SK-N-SH (cell line): ENCODE results near the gene CELSR2. TPM values are rescaled to one million over a fixed set of nuclear protein-coding genes. Genes with fewer than 3 reads are reported as not detected.
A peak's percentile ranks its signal among the peaks of the same experiment; 100 is the strongest.

Source experiments
- CTCF ChIA-PET: fragments of 300-600, 350-600 bp; formaldehyde crosslinking; extraction: SDS; loops from one replicate; lab custom pipeline; 2021; lab: Yijun Ruan, JAX
- POLR2A ChIA-PET: fragments of 350-600 bp; sonication (Branson Sonifier 250); formaldehyde crosslinking; extraction: SDS; loops from one replicate; lab custom pipeline; 2020; ENCODE audit warnings: antibody characterized with exemption, inconsistent platforms; lab: Yijun Ruan, JAX
- DNase-seq: peaks from one replicate; pipeline ENCODE4 v3.0.0; 2012
- H2AFZ ChIP-seq: fragments of 200-600 bp; sonication (generic); 2 replicates; pipeline ENCODE4 v1.8.1; 2016; ENCODE audit warnings: antibody characterized with exemption, mild to moderate bottlenecking, low read depth
- H3F3A ChIP-seq: fragments of 200-600 bp; sonication (generic); replicated peaks from 2 replicates; pipeline ENCODE3; 2016; ENCODE audit warnings: antibody characterized with exemption, mild to moderate bottlenecking; ENCODE audit not compliant: insufficient read depth
- H3K27ac ChIP-seq, 2 experiments: fragments of 200-500 bp in 1 of 2; fragments of 200-600 bp in 1 of 2; sonication (Bioruptor generic) in 1 of 2; sonication (generic), shearing (Covaris generic) in 1 of 2; 2 replicates each; pipeline versions ENCODE4 v1.5.1 to v1.6.1; 2014 to 2016; ENCODE audit warnings: low read depth in 2 of 2, inconsistent platforms in 1 of 2, low read length in 1 of 2, mild to moderate bottlenecking in 1 of 2, mixed read lengths in 1 of 2
- H3K27me3 ChIP-seq: fragments of 200-600 bp; sonication (generic), shearing (Covaris generic); 2 replicates; pipeline ENCODE4 v1.6.1; 2016; ENCODE audit warnings: mixed run types; ENCODE audit not compliant: insufficient read depth
- H3K36me3 ChIP-seq, 2 experiments: fragments of 200-500 bp in 1 of 2; fragments of 200-600 bp in 1 of 2; sonication (Bioruptor generic) in 1 of 2; sonication (generic) in 1 of 2; replicated peaks in 1 of 2; 2 replicates each; pipeline versions ENCODE3 to v1.5.1; 2014 to 2016; ENCODE audit warnings: low read length in 1 of 2, mild to moderate bottlenecking in 1 of 2; ENCODE audit not compliant: insufficient read depth in 2 of 2, control insufficient read depth in 1 of 2
- H3K4me1 ChIP-seq, 2 experiments: fragments of 200-500 bp in 1 of 2; fragments of 200-600 bp in 1 of 2; sonication (Bioruptor generic) in 1 of 2; sonication (generic), shearing (Covaris generic) in 1 of 2; 2 replicates each; pipeline versions ENCODE4 v1.5.1 to v1.6.1; 2014 to 2016; ENCODE audit warnings: low read depth in 1 of 2, low read length in 1 of 2, mixed run types in 1 of 2; ENCODE audit not compliant: insufficient read depth in 2 of 2, control insufficient read depth in 1 of 2
- H3K4me2 ChIP-seq: fragments of 200-600 bp; sonication (generic), shearing (Covaris generic); 2 replicates; pipeline ENCODE4 v1.6.1; 2017; ENCODE audit warnings: mixed run types
- H3K4me3 ChIP-seq, 2 experiments: fragments of 200-500 bp in 1 of 2; fragments of 200-600 bp in 1 of 2; sonication (Bioruptor generic) in 1 of 2; sonication (generic), shearing (Covaris generic) in 1 of 2; 2 replicates each; pipeline versions ENCODE4 v1.5.1 to v1.8.1; 2014 to 2016; ENCODE audit warnings: low read depth in 2 of 2, inconsistent platforms in 1 of 2, low read length in 1 of 2, mild to moderate bottlenecking in 1 of 2, mixed read lengths in 1 of 2, moderate library complexity in 1 of 2
- H3K79me2 ChIP-seq: fragments of 200-600 bp; sonication (generic); 2 replicates; pipeline ENCODE4 v1.8.1; 2017; ENCODE audit warnings: mild to moderate bottlenecking; ENCODE audit not compliant: insufficient read depth
- H3K9ac ChIP-seq: fragments of 200-600 bp; sonication (generic); 2 replicates; pipeline ENCODE4 v1.6.1; 2017; ENCODE audit warnings: mixed run types
- H3K9me2 ChIP-seq: fragments of 200-600 bp; sonication (generic); 2 replicates; pipeline ENCODE4 v1.6.1; 2017; ENCODE audit warnings: mixed run types
- H3K9me3 ChIP-seq: fragments of 200-600 bp; sonication (generic); 2 replicates; pipeline ENCODE4 v1.6.1; 2017; ENCODE audit warnings: mixed run types, mild to moderate bottlenecking, moderate library complexity
- H4K20me1 ChIP-seq: fragments of 200-600 bp; sonication (generic); 2 replicates; pipeline ENCODE4 v1.6.1; 2017; ENCODE audit warnings: mild to moderate bottlenecking, mixed run types; ENCODE audit not compliant: insufficient read depth
- CHD2 ChIP-seq: fragments of 150-350 bp; IDR thresholded peaks from 2 replicates; pipeline ENCODE4 v1.6.1; 2018; ENCODE audit warnings: low read length; ENCODE audit not compliant: partially characterized antibody
- FOSL2 ChIP-seq: IDR thresholded peaks from 2 replicates; pipeline ENCODE4 v1.4.0; 2012; ENCODE audit warnings: low read depth, mild to moderate bottlenecking, moderate library complexity, borderline replicate concordance
- FOXJ3 ChIP-seq: sonication (generic); formaldehyde crosslinking; IDR thresholded peaks from 2 replicates; pipeline ENCODE4 v1.5.1; 2020; ENCODE audit warnings: mild to moderate bottlenecking, missing genetic modification reagents
- FOXM1 ChIP-seq: IDR thresholded peaks from 2 replicates; pipeline ENCODE4 v1.4.0; 2012; ENCODE audit warnings: low read depth, mild to moderate bottlenecking
- GABPA ChIP-seq: IDR thresholded peaks from 2 replicates; pipeline ENCODE4 v1.4.0; 2012; ENCODE audit warnings: low read depth, mild to moderate bottlenecking
- GATA2 ChIP-seq: sonication (generic); formaldehyde crosslinking; IDR thresholded peaks from 2 replicates; pipeline ENCODE4 v1.5.0; 2020; ENCODE audit warnings: mild to moderate bottlenecking, missing genetic modification reagents
- MEF2A ChIP-seq: IDR thresholded peaks from 2 replicates; pipeline ENCODE4 v1.4.0; 2012; ENCODE audit warnings: low read depth, borderline replicate concordance
- NRF1 ChIP-seq: IDR thresholded peaks from 2 replicates; pipeline ENCODE4 v1.6.1; 2012; ENCODE audit warnings: low read depth, mild to moderate bottlenecking, low read length
- POLR2AphosphoS5 ChIP-seq: IDR thresholded peaks from 2 replicates; pipeline ENCODE4 v1.6.1; 2012; ENCODE audit warnings: low read depth, low read length
- RXRA ChIP-seq: IDR thresholded peaks from 2 replicates; pipeline ENCODE4 v1.4.0; 2012; ENCODE audit warnings: low read depth, mild to moderate bottlenecking, borderline replicate concordance
- SMC3 ChIP-seq: IDR thresholded peaks from 2 replicates; pipeline ENCODE4 v1.6.1; 2012; ENCODE audit warnings: low read depth, low read length, improper control_type of control experiment
- TAF1 ChIP-seq: IDR thresholded peaks from 2 replicates; pipeline ENCODE4 v1.6.1; 2012; ENCODE audit warnings: low read depth, mild to moderate bottlenecking, low read length, moderate library complexity, borderline replicate concordance
- TCF12 ChIP-seq: IDR thresholded peaks from 2 replicates; pipeline ENCODE4 v1.4.0; 2012
- TEAD4 ChIP-seq: IDR thresholded peaks from 2 replicates; pipeline ENCODE4 v1.4.0; 2012; ENCODE audit warnings: mild to moderate bottlenecking, borderline replicate concordance; ENCODE audit not compliant: insufficient read depth
- YY1 ChIP-seq: IDR thresholded peaks from 2 replicates; pipeline ENCODE4 v1.4.0; 2012; ENCODE audit warnings: low read depth, mild to moderate bottlenecking
- WGBS: methylation state at CpG from one replicate; pipeline ENCODE4 v1.1.6; 2017; ENCODE audit warnings: low lambda C conversion rate; 5-methylcytosine and 5-hydroxymethylcytosine counted together
- polyA plus RNA-seq, 3 experiments: library from polyadenylated mRNA; depleted of rRNA; stranded (reverse); fragments of >200 nt; gene quantifications; 2 replicates each; pipeline ENCODE4 v1.2.3, GENCODE V29; 2012
- TF ChIP-seq, protein P1 (sequence below): fragments of 150-350 bp; IDR thresholded peaks from 2 replicates; pipeline ENCODE4 v1.6.1; 2016; ENCODE audit warnings: mild to moderate bottlenecking, low read depth, low read length
- TF ChIP-seq, protein P2 (sequence below): IDR thresholded peaks from 2 replicates; pipeline ENCODE4; 2012
- TF ChIP-seq, protein P3 (sequence below): fragments of 150-350 bp; IDR thresholded peaks from 2 replicates; pipeline ENCODE4 v1.6.1; 2017; ENCODE audit warnings: antibody characterized with exemption, low read length, low read depth, borderline replicate concordance
- TF ChIP-seq, protein P4 (sequence below): IDR thresholded peaks from 2 replicates; pipeline ENCODE4 v1.4.0; 2012; ENCODE audit warnings: low read depth

The CELSR2 gene
- polyA plus RNA-seq, 1 of the 3 experiments (the other 2 are of a cell fraction), result 3.5 TPM

DNA sequence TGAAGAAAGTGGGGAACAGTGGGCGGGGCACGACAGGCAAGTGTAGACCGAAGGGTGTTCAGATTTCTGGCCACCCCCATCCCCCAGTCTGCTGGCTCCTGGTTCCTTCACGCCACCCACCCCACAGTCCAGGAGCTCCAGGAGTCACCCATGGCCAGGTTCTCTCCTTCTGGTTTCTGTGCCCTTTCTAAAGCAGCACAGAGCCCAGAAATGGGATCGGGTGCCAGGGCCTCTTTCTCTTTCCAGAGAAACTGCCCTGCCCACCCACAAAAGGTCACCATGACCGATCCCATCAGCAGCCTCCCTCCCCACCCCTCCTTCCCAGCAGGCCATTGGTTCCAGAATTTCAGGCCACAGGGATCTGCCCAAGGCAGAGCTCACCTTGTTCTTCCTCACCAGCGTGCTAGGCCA is 3.2 kb upstream of the CELSR2 start:
- no peaks in the 10 kb centered on the region for H3K79me2 ChIP-seq
- H3K4me1 ChIP-seq, result peaks cover 2 to 16% of the 10 kb centered on the region in 2 experiments; a peak in 2 of 4 replicates
- H3K27me3 ChIP-seq, result no peaks in the 10 kb centered on the region
- H2AFZ ChIP-seq, result no peak overlapping the region
- H3K9me2 ChIP-seq, result no peaks in the 10 kb centered on the region
- H3F3A ChIP-seq, result no peaks in the 10 kb centered on the region
- no peak overlapping the region for H3K27ac ChIP-seq
- no peak overlapping the region for H3K9ac ChIP-seq
- H3K9me3 ChIP-seq, result no peaks in the 10 kb centered on the region
- TF ChIP-seq, protein P1, sequence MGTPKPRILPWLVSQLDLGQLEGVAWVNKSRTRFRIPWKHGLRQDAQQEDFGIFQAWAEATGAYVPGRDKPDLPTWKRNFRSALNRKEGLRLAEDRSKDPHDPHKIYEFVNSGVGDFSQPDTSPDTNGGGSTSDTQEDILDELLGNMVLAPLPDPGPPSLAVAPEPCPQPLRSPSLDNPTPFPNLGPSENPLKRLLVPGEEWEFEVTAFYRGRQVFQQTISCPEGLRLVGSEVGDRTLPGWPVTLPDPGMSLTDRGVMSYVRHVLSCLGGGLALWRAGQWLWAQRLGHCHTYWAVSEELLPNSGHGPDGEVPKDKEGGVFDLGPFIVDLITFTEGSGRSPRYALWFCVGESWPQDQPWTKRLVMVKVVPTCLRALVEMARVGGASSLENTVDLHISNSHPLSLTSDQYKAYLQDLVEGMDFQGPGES, result no peak
- TF ChIP-seq TEAD4 (no peak), GABPA (no peak), GATA2 (CRISPR knock-in tag) (no peak), YY1 (no peak), CHD2 (no peak), RXRA (no peak), POLR2AphosphoS5 (no peak), SMC3 (no peak), MEF2A (no peak), TCF12 (no peak), TAF1 (no peak)
- TF ChIP-seq, protein P2, sequence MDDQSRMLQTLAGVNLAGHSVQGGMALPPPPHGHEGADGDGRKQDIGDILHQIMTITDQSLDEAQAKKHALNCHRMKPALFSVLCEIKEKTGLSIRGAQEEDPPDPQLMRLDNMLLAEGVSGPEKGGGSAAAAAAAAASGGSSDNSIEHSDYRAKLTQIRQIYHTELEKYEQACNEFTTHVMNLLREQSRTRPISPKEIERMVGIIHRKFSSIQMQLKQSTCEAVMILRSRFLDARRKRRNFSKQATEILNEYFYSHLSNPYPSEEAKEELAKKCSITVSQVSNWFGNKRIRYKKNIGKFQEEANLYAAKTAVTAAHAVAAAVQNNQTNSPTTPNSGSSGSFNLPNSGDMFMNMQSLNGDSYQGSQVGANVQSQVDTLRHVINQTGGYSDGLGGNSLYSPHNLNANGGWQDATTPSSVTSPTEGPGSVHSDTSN, result no peak
- no peak overlapping the region for H3K4me3 ChIP-seq
- no peak for DNase-seq
- 96% methylated on average over 4 of the region's 7 CpGs for WGBS
- ChIA-PET POLR2A (no interaction called here), CTCF (interaction anchor here (1.7 to 2.4 kb wide), 2 partner anchors 18 to 45 kb away, joined by 6 to 13 read pairs; no protein-coding TSS in a partner anchor)
- H3K4me2 ChIP-seq, result no peak overlapping the region
- no peaks in the 10 kb centered on the region for H4K20me1 ChIP-seq
- no peaks in the 10 kb centered on the region for H3K36me3 ChIP-seq

DNA sequence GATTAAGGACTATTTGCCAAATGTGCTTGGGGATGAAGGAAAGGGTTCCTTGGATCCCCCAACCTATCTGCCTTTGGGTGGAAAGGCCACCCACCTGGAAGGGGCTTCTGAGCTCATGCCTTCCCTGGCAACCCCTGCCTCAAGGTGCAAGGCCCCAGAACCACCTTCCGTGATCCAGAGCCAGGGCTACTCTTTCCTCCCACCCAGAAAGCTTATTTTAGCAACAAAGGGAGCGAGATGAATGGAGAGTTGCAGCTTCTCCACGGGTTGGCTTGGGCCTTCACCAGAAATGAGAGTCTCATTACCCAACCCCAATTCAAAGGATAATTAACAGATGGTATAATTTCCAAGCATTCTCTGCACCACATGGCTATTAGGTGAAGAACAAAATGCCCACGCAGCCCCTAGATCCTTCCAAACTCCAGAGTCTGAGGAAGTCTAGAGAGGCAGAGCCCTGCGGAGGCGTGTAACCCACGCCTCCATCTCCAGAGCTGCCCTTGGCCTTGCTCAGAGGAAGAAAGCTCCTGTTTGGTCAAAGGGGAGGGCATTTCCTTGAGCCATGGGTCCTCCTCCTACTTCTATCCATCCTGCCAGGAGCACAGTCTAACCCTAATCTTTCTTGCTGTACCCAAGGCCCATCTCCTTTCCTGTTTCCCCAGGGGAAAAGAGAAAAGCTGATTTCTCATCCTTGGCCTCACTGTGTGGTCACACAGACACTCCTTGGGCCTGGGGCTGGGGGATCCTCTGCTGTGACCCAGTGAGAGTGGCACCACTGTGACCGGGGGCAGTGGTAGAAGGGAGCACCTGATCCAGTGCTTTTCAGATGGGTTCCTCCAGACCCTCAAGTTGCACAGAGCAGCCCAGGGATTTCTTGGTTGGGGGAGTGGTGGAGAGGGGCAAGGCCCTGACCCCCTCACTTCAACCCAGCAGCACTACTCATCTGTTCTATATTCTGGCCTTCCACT is 1.7 kb upstream of the CELSR2 start:
- WGBS, result 94% methylated on average over 7 of the region's 8 CpGs
- TF ChIP-seq, protein P3, sequence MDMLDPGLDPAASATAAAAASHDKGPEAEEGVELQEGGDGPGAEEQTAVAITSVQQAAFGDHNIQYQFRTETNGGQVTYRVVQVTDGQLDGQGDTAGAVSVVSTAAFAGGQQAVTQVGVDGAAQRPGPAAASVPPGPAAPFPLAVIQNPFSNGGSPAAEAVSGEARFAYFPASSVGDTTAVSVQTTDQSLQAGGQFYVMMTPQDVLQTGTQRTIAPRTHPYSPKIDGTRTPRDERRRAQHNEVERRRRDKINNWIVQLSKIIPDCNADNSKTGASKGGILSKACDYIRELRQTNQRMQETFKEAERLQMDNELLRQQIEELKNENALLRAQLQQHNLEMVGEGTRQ, result no peak
- TF ChIP-seq NRF1 (no peak), FOXM1 (no peak), MEF2A (no peak), FOXJ3 (CRISPR knock-in tag) (no peak), RXRA (no peak), FOSL2 (no peak)
- TF ChIP-seq, protein P4, sequence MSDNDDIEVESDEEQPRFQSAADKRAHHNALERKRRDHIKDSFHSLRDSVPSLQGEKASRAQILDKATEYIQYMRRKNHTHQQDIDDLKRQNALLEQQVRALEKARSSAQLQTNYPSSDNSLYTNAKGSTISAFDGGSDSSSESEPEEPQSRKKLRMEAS, result no peak
- TF ChIP-seq, protein P2, result no peak
- TF ChIP-seq, protein P1, result no peak
- no peaks in the 10 kb centered on the region for H3K9me3 ChIP-seq

More for the DNA sequence above, 1.7 kb upstream of the CELSR2 start:
- no peak overlapping the region for H2AFZ ChIP-seq
- CTCF ChIA-PET, result interaction anchor here (0.6 to 3.7 kb wide), 8 partner anchors 7 to 735 kb away, joined by 3 to 20 read pairs (median 5); no protein-coding TSS in a partner anchor
- no peaks in the 10 kb centered on the region for H3K79me2 ChIP-seq
- H3K9ac ChIP-seq, result no peak overlapping the region
- H3K4me2 ChIP-seq, result no peak overlapping the region
- no peaks in the 10 kb centered on the region for H4K20me1 ChIP-seq
- H3K4me3 ChIP-seq, result no peak overlapping the region
- POLR2A ChIA-PET, result interaction anchor here (0.7 kb wide), 1 partner anchor 147 kb away, joined by 3 read pairs; no protein-coding TSS in a partner anchor
- no peaks in the 10 kb centered on the region for H3K36me3 ChIP-seq
- peak; percentile 5 for DNase-seq
- H3K4me1 ChIP-seq, result peaks cover 0 to 18% of the 10 kb centered on the region in 2 experiments; a peak in 1 of 4 replicates
- H3K27ac ChIP-seq, result no peak overlapping the region
- H3K9me2 ChIP-seq, result no peaks in the 10 kb centered on the region
- no peaks in the 10 kb centered on the region for H3K27me3 ChIP-seq
- H3F3A ChIP-seq, result no peaks in the 10 kb centered on the region
